ENCODE results near the gene CARF.
"Not testable (repeated sequence)": the region's sequence is repeated elsewhere in the genome, so short reads cannot be mapped to it uniquely, and the experiment has no call there.

Gene CARF

GRCh38 chr2:202909394-202910192, 2.5 kb upstream of the CARF start:
- ChIA-PET CTCF (interaction anchor here (0.6 kb wide), 1 partner anchor 837 kb away, joined by 3 read pairs; no protein-coding TSS in a partner anchor), POLR2A (no interaction called here)
- Histone ChIP-seq H3K27ac (ENCODE audit: extremely low read depth, low read depth, low read length) (no peak overlapping the region), H3K4me1 (ENCODE audit: control insufficient read depth, insufficient read depth, low read length) (peaks cover 2% of the 10 kb centered on the region; the same call in 1 of the 2 replicates), H3K9me3 (ENCODE audit: control insufficient read depth, insufficient read depth, low read depth, low read length) (no peaks in the 10 kb centered on the region), H3K4me3 (ENCODE audit: low read depth, low read length) (no peak overlapping the region), H3K36me3 (ENCODE audit: control insufficient read depth in 2 of 2, insufficient read depth in 1 of 2, low read length in 2 of 2) (peaks cover 20 to 23% of the 10 kb centered on the region in 2 experiments)
- TF ChIP-seq ZNF26 (tag by site-specific recombination; IDR thresholded peaks at IDR 0.05) = peak; percentile 35; the same call in 1 of the 2 replicates
- no peak for TF ChIP-seq ZNF311 (tag by site-specific recombination; IDR thresholded peaks at IDR 0.05; ENCODE audit: borderline replicate concordance)

DNA sequence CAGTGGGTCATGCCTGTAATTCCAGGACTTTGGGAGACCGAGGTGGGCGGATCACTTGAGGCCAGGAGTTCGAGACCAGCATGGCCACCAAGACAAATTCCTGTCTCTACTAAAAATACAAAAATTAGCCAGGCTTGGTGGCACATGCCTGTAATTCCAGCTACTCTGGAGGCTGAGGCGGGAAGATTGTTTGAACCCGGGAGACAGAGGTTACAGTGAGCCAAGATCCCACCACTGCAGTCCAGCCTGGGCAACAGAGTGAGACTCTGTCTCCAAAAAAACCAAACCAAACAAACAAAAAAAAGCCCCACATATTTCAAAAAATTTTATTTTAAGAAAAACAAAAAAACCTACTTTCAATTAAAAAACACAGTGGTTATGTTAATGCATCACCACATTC, 1.8 kb upstream of the CARF start:
- H3K4me1 ChIP-seq (ENCODE audit: control insufficient read depth, insufficient read depth, low read length); H3K9me3 ChIP-seq (ENCODE audit: control insufficient read depth, insufficient read depth, low read depth, low read length); CTCF ChIA-PET; H3K27ac ChIP-seq (ENCODE audit: extremely low read depth, low read depth, low read length): not testable (repeated sequence)
- POLR2A ChIA-PET = interaction anchor here (1.7 kb wide), 1 partner anchor 329 kb away, joined by 9 read pairs; the partner anchor contains the start of gene CYP20A1
- H3K36me3 ChIP-seq (ENCODE audit: control insufficient read depth in 2 of 2, insufficient read depth in 1 of 2, low read length in 2 of 2) = peaks cover 17 to 19% of the 10 kb centered on the region in 2 experiments
- peak overlapping the region; percentile 17 for H3K4me3 ChIP-seq (ENCODE audit: low read depth, low read length)

DNA sequence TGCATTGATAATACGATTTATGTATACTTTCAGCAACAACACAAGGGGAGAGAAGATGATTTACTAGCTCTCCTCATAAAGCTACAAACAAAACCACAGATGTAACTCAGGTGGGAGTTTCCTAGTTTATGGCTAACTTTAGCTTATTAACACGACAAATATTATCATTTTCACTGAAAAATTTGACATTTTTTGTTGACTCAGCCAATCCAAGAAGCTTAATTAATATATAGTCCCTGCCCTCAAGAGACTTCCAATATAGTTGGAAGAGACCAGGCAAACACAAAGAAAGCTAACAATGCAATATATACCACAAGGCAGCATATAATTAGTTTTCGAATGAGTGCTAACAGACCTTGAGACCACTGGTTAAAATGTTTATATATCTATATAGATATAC, 1.4 kb upstream of the CARF start:
- Histone ChIP-seq H3K27ac (ENCODE audit: extremely low read depth, low read depth, low read length) (no peak overlapping the region), H3K9me3 (ENCODE audit: control insufficient read depth, insufficient read depth, low read depth, low read length) (no peaks in the 10 kb centered on the region), H3K4me1 (ENCODE audit: control insufficient read depth, insufficient read depth, low read length) (peaks cover 2% of the 10 kb centered on the region; the same call in 1 of the 2 replicates), H3K4me3 (ENCODE audit: low read depth, low read length) (peak overlapping the region; percentile 67), H3K36me3 (ENCODE audit: control insufficient read depth in 2 of 2, insufficient read depth in 1 of 2, low read length in 2 of 2) (peaks cover 12 to 14% of the 10 kb centered on the region in 2 experiments)
- POLR2A ChIA-PET = interaction anchor here (1.7 kb wide), 1 partner anchor 329 kb away, joined by 9 read pairs; the partner anchor contains the start of gene CYP20A1
- no peak for TF ChIP-seq ZNF658 (tag by site-specific recombination; IDR thresholded peaks at IDR 0.05)
- TF ChIP-seq ZSCAN16 (tag by site-specific recombination; IDR thresholded peaks at IDR 0.05) = no peak
- no peak for TF ChIP-seq ZNF132 (tag by site-specific recombination; IDR thresholded peaks at IDR 0.05; ENCODE audit: borderline replicate concordance)
- TF ChIP-seq SALL2 (tag by site-specific recombination; IDR thresholded peaks at IDR 0.05; ENCODE audit: borderline replicate concordance) = no peak
- TF ChIP-seq YY1 (tag by site-specific recombination; IDR thresholded peaks at IDR 0.05) = no peak
- no peak for TF ChIP-seq ZNF791 (tag by site-specific recombination; IDR thresholded peaks at IDR 0.05)
- no peak for TF ChIP-seq ZBTB44 (tag by site-specific recombination; IDR thresholded peaks at IDR 0.05)
- TF ChIP-seq, protein P1, sequence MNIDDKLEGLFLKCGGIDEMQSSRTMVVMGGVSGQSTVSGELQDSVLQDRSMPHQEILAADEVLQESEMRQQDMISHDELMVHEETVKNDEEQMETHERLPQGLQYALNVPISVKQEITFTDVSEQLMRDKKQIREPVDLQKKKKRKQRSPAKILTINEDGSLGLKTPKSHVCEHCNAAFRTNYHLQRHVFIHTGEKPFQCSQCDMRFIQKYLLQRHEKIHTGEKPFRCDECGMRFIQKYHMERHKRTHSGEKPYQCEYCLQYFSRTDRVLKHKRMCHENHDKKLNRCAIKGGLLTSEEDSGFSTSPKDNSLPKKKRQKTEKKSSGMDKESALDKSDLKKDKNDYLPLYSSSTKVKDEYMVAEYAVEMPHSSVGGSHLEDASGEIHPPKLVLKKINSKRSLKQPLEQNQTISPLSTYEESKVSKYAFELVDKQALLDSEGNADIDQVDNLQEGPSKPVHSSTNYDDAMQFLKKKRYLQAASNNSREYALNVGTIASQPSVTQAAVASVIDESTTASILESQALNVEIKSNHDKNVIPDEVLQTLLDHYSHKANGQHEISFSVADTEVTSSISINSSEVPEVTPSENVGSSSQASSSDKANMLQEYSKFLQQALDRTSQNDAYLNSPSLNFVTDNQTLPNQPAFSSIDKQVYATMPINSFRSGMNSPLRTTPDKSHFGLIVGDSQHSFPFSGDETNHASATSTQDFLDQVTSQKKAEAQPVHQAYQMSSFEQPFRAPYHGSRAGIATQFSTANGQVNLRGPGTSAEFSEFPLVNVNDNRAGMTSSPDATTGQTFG (tag by site-specific recombination; IDR thresholded peaks at IDR 0.05; ENCODE audit: borderline replicate concordance) = no peak
- TF ChIP-seq, protein P2, sequence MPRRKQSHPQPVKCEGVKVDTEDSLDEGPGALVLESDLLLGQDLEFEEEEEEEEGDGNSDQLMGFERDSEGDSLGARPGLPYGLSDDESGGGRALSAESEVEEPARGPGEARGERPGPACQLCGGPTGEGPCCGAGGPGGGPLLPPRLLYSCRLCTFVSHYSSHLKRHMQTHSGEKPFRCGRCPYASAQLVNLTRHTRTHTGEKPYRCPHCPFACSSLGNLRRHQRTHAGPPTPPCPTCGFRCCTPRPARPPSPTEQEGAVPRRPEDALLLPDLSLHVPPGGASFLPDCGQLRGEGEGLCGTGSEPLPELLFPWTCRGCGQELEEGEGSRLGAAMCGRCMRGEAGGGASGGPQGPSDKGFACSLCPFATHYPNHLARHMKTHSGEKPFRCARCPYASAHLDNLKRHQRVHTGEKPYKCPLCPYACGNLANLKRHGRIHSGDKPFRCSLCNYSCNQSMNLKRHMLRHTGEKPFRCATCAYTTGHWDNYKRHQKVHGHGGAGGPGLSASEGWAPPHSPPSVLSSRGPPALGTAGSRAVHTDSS (tag by site-specific recombination; IDR thresholded peaks at IDR 0.05) = no peak
- CTCF ChIA-PET = interaction anchor here (0.6 kb wide), 1 partner anchor 280 kb away, joined by 3 read pairs; no protein-coding TSS in a partner anchor

All from HEK293 (cell line).